CD4-positive, alpha-beta T cell treated with Interferon gamma for 1 hour (primary cell): ENCODE results near the gene PPP4R3B.

ENCODE experiments used
- DNase-seq: peaks from one replicate; pipeline ENCODE4 v3.0.0-alpha.2; 2020

Gene PPP4R3B

DNA sequence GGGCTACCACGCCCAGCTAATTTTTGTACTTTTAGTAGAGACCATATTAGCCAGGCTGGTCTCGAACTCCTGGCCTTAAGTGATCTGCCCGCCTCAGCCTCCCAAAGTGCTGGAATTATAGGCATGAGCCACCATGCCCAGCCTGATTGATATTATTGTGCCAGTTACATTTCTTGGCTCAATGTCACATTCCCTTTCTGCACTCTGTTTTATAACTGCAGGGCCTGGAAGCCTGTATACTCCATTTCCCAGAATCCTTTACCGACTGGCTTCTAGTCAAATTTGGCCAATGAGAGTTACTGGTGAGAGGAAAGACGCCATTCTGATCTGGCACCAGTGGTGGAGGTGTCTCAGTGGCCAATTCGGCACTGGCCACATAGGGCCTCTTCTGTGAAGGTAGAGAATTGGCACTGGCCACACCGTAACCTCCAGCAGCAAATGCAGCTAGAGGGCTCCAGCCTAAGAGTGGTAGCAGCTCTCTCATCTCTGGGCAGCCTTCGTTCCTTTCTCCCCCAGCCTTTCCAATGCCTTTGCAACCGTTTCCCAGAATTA is 114.8 kb downstream of the PPP4R3B start:
- DNase-seq, result no peak

DNA sequence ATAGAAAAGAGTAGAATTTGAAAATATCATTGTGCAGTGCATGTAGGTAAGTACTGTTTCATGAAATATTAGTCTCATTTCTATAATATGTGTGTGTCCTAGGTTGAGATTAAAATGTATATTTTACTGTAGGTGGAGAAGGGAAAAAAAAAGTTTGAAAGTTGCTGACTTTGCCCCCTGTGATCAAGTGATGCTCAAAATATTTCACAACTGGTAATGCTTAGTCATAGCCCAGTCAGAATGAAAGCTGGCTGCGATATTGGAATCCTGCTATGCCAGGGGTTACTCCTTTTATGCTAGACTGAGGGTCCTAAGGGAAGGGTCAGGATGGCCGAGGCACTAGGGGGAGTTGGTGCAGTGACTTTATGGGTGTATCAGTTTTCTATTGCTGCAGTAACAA is 117.4 kb downstream of the PPP4R3B start:
- no peak for DNase-seq

DNA sequence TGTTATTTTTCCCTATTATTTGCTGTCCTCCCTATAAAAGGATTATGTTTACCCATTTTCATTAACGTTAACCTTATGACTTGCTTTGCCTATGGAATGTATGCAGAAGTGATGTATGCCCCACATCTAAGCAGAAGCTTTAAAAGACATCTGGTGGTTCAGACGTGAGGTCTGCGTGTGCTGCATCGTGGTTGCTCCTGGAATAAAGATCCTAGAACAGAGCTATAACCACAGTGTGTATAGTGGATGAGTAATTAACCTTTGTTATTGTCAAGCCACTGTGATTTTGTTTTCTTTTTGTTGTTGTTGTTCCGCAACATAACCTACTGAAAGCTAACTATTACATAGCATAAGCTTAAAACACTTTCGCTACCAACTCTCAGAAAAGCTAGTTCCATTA is 118.8 kb downstream of the PPP4R3B start:
- DNase-seq, result no peak
